Sigmoid colon (tissue), 7 donors: Measurements from ENCODE around the gene QPCT. TPM values are rescaled to one million over a fixed set of nuclear protein-coding genes. Genes with fewer than 3 reads are reported as not detected.
A peak's percentile ranks its signal among the peaks of the same experiment; 100 is the strongest.

ENCODE experiments used
- DNase-seq: peaks from one replicate; pipeline ENCODE4 v3.0.0-alpha.2; 2019
- H3K27ac ChIP-seq, 4 donors: fragments of 200-600 bp; sonication (generic); one replicate each; pipeline ENCODE4 v1.5.1; 2016 to 2019; ENCODE audit warnings: mild to moderate bottlenecking in 1 of 4
- H3K27me3 ChIP-seq, 3 donors: fragments of 200-600 bp; sonication (generic); one replicate each; pipeline ENCODE4 v1.5.1; 2019; ENCODE audit warnings: mild to moderate bottlenecking in 1 of 3
- H3K36me3 ChIP-seq, 4 donors: fragments of 200-600 bp; sonication (generic); one replicate each; pipeline ENCODE4 v1.5.1; 2016 to 2019
- H3K4me1 ChIP-seq, 4 donors: fragments of 200-600 bp; sonication (generic); one replicate each; pipeline ENCODE4 v1.5.1; 2017 to 2019
- H3K4me3 ChIP-seq, 4 donors: fragments of 200-600 bp; sonication (generic); one replicate each; pipeline ENCODE4 v1.5.1; 2017 to 2019; ENCODE audit warnings: mild to moderate bottlenecking in 2 of 4, moderate library complexity in 1 of 4
- H3K9me3 ChIP-seq, 4 donors: fragments of 200-600 bp in 3 of 4; sonication (generic) in 3 of 4; one replicate each; pipeline versions ENCODE4 v1.5.1 to v1.6.1; 2013 to 2019
- CTCF ChIP-seq, 4 experiments: fragments of 450-650 bp in 3 of 4; fragments of 200-600 bp in 1 of 4; IDR thresholded peaks; one replicate each; pipeline ENCODE4 v1.5.1; 2016 to 2019; ENCODE audit warnings: antibody characterized with exemption in 4 of 4, mild to moderate bottlenecking in 3 of 4, moderate library complexity in 2 of 4
- EP300 ChIP-seq, 4 donors: sonication (generic); formaldehyde crosslinking; IDR thresholded peaks; one replicate each; pipeline ENCODE4 v1.6.1; 2017; ENCODE audit warnings: antibody characterized with exemption in 4 of 4
- POLR2A ChIP-seq, 2 donors: fragments of 450-650 bp; IDR thresholded peaks; one replicate each; pipeline ENCODE4 v1.6.1; 2016; ENCODE audit warnings: antibody characterized with exemption in 2 of 2, mild to moderate bottlenecking in 2 of 2, moderate library complexity in 2 of 2
- POLR2AphosphoS5 ChIP-seq, 4 donors: sonication (generic); formaldehyde crosslinking; IDR thresholded peaks; one replicate each; pipeline ENCODE4 v1.6.1; 2017; ENCODE audit warnings: antibody characterized with exemption in 4 of 4
- WGBS, 2 donors: extraction: QIAGEN DNeasy Blood & Tissue Kit; methylation state at CpG; one replicate each; pipeline ENCODE4 v1.1.7; 2013; 5-methylcytosine and 5-hydroxymethylcytosine counted together
- intact Hi-C: fragments of 100-400 bp; cut with DNase I; formaldehyde crosslinking; loops from one replicate; pipeline ENCODE4 v1.15.1; 2023
- polyA plus RNA-seq, 3 donors: library from polyadenylated mRNA; stranded (reverse); fragments of 200-250 nt; gene quantifications; one replicate each; pipeline ENCODE4 v1.2.3, GENCODE V29; 2013
- total RNA-seq, 4 donors: library from RNA; depleted of rRNA; stranded (reverse); fragments of >200 nt; gene quantifications; one replicate each; pipeline ENCODE4 v1.1.0, GENCODE V29; 2016
- donor health status: healthy with polysubstance abuse.
- donor health status: Bipolar disorder and iron deficiency.
- donor health status: healthy.

The QPCT gene
- total and polyA plus RNA-seq, 7 donors, result 1.2 to 94.9 (median 65.8) TPM

- H3K36me3 ChIP-seq, result peaks cover 0 to 9% (median 0%) of the 10 kb centered on the region in 4 donors
- H3K27ac ChIP-seq, result no peak overlapping the region
- DNase-seq, result no peak
- H3K4me3 ChIP-seq, result no peak overlapping the region
- no peaks in the 10 kb centered on the region for H3K27me3 ChIP-seq
- H3K9me3 ChIP-seq, result no peaks in the 10 kb centered on the region
- TF ChIP-seq EP300 (IDR thresholded peaks at IDR 0.05) (no peak), POLR2AphosphoS5 (IDR thresholded peaks at IDR 0.05) (no peak), CTCF (IDR thresholded peaks at IDR 0.05) (no peak), POLR2A (IDR thresholded peaks at IDR 0.05) (no peak)
- intact Hi-C loops, result no loop called here
- 95 to 96% methylated on average over 6 of the region's 6 CpGs for WGBS, 2 donors
- H3K4me1 ChIP-seq, result peaks cover 0 to 22% (median 11%) of the 10 kb centered on the region in 4 donors
These were observed 19.9 kb downstream of the QPCT start for GRCh38 chr2:37364351-37364750.

- H3K27ac ChIP-seq, result no peak overlapping the region
- no peak overlapping the region for H3K4me3 ChIP-seq
- H3K36me3 ChIP-seq, result no peaks in the 10 kb centered on the region
- DNase-seq, result no peak
- intact Hi-C loops, result loop anchor here (2.0 kb wide), 1 partner anchor 17 kb away; no protein-coding TSS in a partner anchor
- TF ChIP-seq POLR2A (IDR thresholded peaks at IDR 0.05) (no peak), CTCF (IDR thresholded peaks at IDR 0.05) (no peak), EP300 (IDR thresholded peaks at IDR 0.05) (no peak), POLR2AphosphoS5 (IDR thresholded peaks at IDR 0.05) (no peak)
- H3K9me3 ChIP-seq, result no peaks in the 10 kb centered on the region
- H3K27me3 ChIP-seq, result no peaks in the 10 kb centered on the region
- peaks cover 0 to 22% (median 11%) of the 10 kb centered on the region in 4 donors for H3K4me1 ChIP-seq
- WGBS, 2 donors, result 71 to 88% methylated on average over 2 of the region's 2 CpGs
These were observed 21.2 kb downstream of the QPCT start for GRCh38 chr2:37365669-37366068.

GRCh38 chr2:37366773-37367172, 22.3 kb downstream of the QPCT start:
- no peaks in the 10 kb centered on the region for H3K9me3 ChIP-seq
- 57 to 65% methylated on average over 4 of the region's 4 CpGs for WGBS, 2 donors
- no peaks in the 10 kb centered on the region for H3K36me3 ChIP-seq
- H3K4me3 ChIP-seq, result no peak overlapping the region
- TF ChIP-seq EP300 (IDR thresholded peaks at IDR 0.05), result no peak
- TF ChIP-seq CTCF (IDR thresholded peaks at IDR 0.05), result no peak
- no peak for TF ChIP-seq POLR2AphosphoS5 (IDR thresholded peaks at IDR 0.05)
- no peak for TF ChIP-seq POLR2A (IDR thresholded peaks at IDR 0.05)
- H3K27me3 ChIP-seq, result no peaks in the 10 kb centered on the region
- DNase-seq, result no peak
- peaks cover 0 to 22% (median 11%) of the 10 kb centered on the region in 4 donors for H3K4me1 ChIP-seq
- intact Hi-C loops, result loop anchor here (2.0 kb wide), 1 partner anchor 18 kb away; no protein-coding TSS in a partner anchor
- H3K27ac ChIP-seq, result peak overlapping the region in 3 of 4 donors; percentile 7 to 50 (median 40)

- no peak for DNase-seq
- whole genome bisulfite sequencing, 2 donors, result 94 to 95% methylated on average over 7 of the region's 7 CpGs
- Histone ChIP-seq H3K9me3 (no peaks in the 10 kb centered on the region), H3K36me3 (no peaks in the 10 kb centered on the region), H3K27me3 (no peaks in the 10 kb centered on the region), H3K27ac (peak overlapping the region in 3 of 4 donors; percentile 7 to 50 (median 40)), H3K4me1 (peaks cover 0 to 22% (median 11%) of the 10 kb centered on the region in 4 donors), H3K4me3 (no peak overlapping the region)
- TF ChIP-seq EP300 (IDR thresholded peaks at IDR 0.05) (peak in 1 of 4 donors; percentile 11), POLR2AphosphoS5 (IDR thresholded peaks at IDR 0.05) (peak in 3 of 4 donors; percentile 32 to 68 (median 64)), CTCF (IDR thresholded peaks at IDR 0.05) (no peak)
- intact Hi-C loops, result loop anchor here (2.0 kb wide), 1 partner anchor 19 kb away; no protein-coding TSS in a partner anchor
These were observed 22.9 kb downstream of the QPCT start for GRCh38 chr2:37367310-37367709.

- WGBS, 2 donors, result 71 to 91% methylated on average over 2 of the region's 2 CpGs
These were observed 23.6 kb downstream of the QPCT start for GRCh38 chr2:37367984-37368383.

More at GRCh38 chr2:37367984-37368383, 23.6 kb downstream of the QPCT start:
- no peaks in the 10 kb centered on the region for H3K36me3 ChIP-seq
- no peak for DNase-seq
- intact Hi-C loops, result loop anchor here (2.0 kb wide), 1 partner anchor 19 kb away; no protein-coding TSS in a partner anchor
- H3K27me3 ChIP-seq, result no peaks in the 10 kb centered on the region
- no peak for TF ChIP-seq CTCF (IDR thresholded peaks at IDR 0.05)
- TF ChIP-seq EP300 (IDR thresholded peaks at IDR 0.05), result no peak
- TF ChIP-seq POLR2A (IDR thresholded peaks at IDR 0.05), result no peak
- no peak for TF ChIP-seq POLR2AphosphoS5 (IDR thresholded peaks at IDR 0.05)
- H3K4me3 ChIP-seq, result no peak overlapping the region
- no peaks in the 10 kb centered on the region for H3K9me3 ChIP-seq
- peaks cover 0 to 22% (median 11%) of the 10 kb centered on the region in 4 donors for H3K4me1 ChIP-seq
- peak overlapping the region in 3 of 4 donors; percentile 7 to 50 (median 40) for H3K27ac ChIP-seq
